GM19099 (cell line): ENCODE data around the gene EPHA6.

Source experiments
- POLR2A ChIP-seq: IDR thresholded peaks from 3 replicates; pipeline ENCODE4 v1.6.1; 2011; ENCODE audit warnings: low read depth; ENCODE audit not compliant: insufficient read length; ENCODE audit errors: extremely low read depth

The EPHA6 gene

DNA sequence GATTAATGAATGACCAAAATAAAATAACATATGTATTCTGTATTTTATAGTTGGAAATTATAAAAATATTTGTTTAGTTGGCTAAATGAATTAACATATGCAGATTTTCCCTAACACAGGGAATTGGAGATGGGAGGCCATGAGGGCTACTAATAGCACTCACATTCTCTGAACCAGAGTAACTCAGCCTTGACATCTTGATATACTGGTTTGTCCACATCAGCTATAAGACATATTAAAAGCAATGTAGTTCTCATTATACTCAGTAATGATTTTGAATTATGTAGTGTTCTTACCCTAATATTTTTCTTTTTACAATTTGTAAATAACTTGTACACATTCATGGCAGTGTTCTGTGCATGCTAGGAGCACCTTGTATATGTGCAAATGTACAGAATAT is 255.9 kb downstream of the EPHA6 start:
- TF ChIP-seq POLR2A, result no peak

DNA sequence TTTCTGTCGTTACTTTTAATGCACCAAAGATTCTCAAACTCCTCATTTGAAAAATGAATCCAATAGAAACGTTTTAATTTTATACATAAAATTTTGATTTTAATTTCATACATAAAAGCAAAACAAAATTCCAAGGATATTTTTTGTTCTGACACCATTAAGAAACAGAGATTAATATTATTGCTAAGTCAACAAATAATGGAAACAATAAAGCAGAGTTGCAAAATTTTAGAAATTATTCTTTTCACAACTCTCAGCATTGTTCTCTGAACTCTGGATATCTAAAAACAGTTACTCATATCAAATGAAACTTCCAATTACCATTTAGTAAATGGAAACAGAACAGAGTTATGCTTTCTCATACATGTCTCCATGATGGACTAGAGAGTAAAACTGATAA is 260.2 kb downstream of the EPHA6 start:
- no peak for TF ChIP-seq POLR2A

DNA sequence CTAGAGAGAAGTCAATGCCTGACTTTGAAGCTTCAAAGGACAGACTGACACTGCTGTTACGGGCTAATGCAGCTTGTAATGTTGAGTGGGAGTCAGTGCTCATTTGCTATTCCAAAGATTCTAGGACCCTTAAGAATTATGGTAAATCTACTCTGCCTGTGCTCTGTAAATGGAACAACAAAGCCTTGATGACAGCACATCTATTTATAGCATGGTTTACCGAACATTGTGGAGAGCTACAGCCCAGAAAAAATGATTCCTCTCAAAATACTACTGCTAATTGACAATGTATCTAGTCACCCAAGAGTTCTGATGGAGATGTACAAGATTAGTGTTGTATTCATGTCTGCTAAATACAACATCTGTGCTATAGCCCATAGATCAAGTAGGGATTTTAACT is 262.3 kb downstream of the EPHA6 start:
- no peak for TF ChIP-seq POLR2A

DNA sequence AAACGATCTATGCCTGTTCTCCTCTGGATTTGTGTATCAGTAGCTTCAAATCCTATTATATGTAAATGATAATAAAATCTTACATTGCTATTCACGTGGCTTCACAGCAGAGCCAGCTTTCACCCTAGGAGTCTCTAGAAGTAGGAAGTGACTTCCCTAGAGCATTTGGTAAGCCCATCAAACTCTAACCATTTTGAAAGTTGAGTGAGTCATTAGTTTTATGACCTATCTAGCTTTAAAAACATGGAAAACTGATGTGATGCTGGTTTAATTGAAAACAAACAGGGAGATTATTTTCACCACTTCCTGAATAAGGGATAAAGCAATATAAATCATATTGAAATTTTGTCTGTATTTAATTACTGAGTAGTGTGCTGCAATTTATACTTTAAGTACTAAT is 275.2 kb downstream of the EPHA6 start:
- no peak for TF ChIP-seq POLR2A

DNA sequence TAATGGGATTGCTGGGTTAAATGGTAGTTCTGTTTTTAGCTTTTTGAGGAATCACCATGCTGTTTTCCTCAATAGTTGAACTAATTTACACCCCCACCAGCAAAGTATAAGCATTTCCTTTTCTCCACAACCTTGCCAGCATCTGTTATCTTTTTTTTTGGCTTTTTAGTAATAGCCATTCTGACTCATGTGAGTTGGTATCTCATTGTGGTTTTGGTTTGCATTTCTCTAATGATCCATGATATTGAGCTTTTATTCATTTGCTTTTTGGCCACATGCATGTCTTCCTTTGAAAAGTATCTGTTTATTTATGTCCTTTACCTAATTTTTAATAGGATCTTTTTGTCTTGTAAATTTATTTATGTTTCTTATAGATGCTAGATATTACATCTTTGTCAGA is 288.2 kb downstream of the EPHA6 start:
- no peak for TF ChIP-seq POLR2A

DNA sequence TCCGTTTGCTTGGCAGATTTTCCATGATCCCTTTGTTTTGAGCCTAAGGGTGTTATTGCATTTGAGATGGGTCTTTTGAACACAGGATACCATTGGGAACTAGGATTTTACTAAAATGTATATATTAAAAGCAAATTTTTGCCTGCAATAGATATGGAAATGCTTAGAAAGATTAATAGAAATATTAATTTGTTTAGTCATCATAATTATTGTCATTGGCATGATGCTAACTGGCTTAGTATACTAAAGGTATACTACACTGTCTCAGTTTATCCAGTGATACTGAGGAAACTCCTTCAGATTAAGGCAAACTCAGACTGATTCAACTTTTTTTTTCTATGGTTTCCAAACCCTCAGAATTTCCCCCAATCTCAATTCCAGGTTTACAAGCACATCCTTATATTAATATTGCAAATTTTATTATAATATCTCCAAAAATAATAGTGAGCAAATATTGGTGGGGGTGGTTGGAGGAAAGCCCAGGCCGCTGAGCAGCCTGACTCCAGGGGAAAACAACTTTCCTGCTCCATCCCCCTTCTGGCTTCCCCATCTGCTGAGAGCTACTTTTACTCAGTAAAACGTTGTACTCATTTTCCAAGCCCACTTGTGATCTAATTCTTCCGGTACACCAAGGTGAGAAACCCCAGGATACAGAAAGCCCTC is 291.7 kb downstream of the EPHA6 start:
- no peak for TF ChIP-seq POLR2A

DNA sequence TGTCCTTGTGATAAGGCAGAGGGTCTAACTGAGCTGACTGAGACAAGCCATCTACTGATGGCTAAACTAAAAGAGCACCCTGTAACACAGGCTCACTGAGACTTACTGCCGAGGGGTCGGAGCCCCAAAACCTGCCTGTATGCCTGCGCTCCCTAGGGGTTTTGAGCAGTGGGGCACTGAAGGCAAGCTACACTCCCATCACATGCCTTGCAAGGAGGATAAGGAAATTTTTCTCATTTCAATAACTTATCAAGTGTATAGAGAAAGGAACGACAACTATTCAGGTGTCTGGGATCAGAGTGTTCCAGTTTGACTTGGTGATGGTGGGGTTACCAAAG is 292.2 kb downstream of the EPHA6 start:
- no peak for TF ChIP-seq POLR2A

DNA sequence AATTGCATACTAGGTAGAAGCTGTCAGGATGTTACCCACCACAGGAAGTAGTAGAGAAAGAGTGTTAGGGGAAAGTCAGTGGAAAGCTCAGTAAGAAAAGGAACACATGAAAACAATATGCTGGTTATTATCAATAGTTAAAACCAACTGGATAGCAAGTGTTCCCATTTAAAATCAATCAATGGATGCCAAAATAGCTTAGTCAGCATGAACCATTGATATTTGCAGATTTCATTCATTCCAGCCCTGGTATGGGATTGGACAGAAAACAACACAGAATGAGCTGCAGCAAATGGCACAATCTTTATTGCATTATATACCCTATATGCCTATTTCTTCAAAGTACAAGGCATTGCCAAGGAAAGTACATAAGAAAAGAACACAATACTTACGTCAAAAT is 293.7 kb downstream of the EPHA6 start:
- TF ChIP-seq POLR2A, result no peak

DNA sequence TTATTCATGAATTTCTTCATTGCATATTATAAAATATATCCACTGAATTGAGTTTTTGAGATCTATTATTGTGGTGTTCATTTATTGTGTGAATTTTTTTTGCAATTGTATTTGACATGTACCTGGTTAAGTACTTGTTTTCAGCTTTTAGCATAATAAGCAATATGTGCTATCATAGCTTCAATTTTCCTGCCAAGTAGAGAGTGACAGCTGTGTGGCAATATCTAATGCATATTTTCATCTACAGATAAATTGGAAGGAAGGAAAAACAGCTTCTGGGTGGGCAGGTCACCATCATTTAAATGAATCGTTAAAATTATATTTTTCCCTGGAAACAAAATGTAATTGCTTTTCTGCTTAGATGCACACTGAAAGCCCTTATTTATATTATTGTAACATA is 296.9 kb downstream of the EPHA6 start:
- no peak for TF ChIP-seq POLR2A

DNA sequence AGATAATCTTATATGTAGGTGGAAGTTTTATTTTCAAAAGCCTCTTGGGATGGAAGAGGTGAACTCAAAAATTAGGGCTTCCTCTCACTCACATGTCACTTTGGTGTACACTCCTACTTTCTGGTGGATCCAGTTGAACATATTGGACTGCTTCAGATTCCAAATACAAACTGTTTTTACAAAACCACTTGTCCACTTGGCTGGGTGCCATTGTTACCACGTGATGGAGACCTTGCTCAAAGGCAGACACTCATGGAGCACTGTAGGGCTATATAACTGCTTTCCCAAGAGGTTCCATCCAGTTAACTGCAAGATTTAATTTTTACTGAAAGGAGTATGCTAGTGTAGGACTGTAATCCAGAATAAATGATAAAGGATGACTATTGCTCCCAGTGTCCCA is 307.0 kb downstream of the EPHA6 start:
- TF ChIP-seq POLR2A, result no peak

DNA sequence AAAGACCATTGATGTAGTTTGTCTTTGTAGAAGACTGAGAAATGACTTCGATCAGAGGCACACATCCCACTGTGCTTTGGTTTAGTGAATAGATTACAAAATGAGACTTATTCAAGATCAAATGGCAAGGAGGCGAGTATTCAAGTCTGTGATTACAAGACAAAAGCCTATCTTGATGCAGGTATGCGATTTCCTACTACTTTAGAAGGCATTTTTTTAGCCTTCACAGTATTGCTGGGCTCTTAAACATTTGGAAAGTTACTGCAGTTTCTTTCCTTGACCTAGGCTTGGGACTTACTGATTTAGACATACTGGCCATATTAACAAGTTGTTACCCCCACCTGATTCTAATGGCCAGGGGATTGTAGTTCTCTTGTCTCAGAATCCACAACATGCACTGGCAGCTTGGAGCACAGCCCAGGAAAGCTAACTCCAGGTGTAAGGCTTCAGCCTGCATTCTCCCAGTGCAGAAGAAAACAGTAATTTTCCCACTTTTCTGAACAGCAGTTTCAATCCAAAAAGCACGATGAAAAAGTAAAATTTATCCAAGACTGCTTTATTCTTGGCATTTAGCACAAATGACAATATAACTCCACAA is 311.6 kb downstream of the EPHA6 start:
- no peak for TF ChIP-seq POLR2A

DNA sequence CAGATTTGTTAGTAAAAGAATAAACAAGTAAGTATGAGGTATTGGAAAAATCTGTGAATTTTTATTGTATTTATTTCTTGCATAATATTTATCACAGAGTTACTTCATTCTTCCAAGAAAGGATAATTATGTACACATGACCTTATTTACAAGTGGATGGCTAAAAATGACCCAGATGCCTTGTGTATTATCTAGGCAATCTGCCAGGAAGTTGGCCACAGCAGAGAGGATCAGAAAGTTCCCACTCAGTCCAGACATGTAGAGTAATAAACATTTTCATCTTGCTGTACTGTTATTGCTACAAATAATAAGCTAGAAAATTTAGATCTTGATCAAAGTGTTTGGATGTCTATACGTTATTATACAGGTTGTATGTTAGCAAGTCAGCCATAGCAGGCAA is 317.1 kb downstream of the EPHA6 start:
- no peak for TF ChIP-seq POLR2A

DNA sequence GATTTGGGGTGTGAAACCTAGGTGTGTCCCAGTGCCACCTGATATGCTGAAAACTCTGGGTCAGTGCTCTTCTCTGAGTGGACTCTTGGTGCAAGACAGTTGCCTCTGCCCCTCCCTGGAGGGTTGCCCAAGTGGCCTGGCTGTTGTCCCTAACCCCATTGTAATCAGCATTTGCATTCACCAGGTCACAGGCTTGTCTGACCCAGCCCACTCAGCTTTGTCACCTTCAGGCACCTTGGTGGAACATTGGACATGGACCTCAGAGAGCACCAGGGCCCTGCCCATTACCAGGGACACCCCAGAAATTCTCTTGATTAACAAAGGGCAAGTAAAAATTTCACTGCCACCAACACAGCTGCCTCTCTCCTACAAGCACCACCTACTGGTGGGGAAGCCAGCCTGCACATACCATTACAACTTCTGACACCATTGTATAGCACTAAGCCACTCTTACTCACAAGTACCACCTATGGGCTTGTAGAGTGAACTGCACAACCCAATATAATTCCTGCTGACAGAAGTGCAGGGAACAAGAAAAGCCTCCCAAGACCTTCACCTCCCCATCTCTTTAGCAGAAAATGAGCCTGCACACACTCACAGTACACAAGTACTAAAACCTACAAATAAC is 324.6 kb downstream of the EPHA6 start:
- TF ChIP-seq POLR2A, result no peak

DNA sequence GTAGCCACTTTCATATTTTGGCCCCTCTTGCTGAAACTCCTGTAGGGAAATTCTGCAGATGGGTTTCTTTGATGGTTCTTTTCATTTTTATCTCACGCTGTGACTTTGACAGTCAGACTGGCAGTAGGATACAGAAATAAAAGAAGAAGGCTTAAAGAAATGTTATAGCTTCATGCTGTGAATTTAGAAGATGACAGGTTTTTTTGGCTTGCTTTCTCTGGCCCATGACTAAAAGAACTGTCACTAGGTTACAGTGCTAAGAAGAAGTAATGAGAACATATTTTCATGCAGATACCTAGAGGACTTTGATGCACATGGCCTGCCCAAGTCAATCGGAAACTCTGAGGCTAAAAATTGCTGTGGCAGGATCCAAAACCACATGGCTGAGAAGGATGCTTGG is 334.5 kb downstream of the EPHA6 start:
- no peak for TF ChIP-seq POLR2A

DNA sequence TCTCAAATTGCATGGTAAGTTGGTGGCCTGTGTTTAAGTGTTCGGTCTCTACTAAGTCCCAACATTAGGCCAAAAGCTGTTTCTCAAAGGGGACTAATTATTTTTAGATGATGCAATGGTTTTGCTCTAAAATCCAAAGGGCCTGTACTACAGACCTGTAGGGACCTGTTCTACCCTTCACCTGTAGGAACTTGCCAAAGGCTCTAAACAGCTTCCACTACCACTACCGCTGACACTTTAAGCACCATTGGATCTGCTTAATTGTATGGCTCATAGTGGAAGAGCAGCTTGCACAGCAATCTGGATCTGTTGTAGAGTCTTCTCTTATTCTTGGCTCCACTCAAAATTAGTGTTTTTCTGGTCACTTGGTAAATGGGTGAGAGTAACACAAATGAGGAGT is 346.8 kb downstream of the EPHA6 start:
- no peak for TF ChIP-seq POLR2A

DNA sequence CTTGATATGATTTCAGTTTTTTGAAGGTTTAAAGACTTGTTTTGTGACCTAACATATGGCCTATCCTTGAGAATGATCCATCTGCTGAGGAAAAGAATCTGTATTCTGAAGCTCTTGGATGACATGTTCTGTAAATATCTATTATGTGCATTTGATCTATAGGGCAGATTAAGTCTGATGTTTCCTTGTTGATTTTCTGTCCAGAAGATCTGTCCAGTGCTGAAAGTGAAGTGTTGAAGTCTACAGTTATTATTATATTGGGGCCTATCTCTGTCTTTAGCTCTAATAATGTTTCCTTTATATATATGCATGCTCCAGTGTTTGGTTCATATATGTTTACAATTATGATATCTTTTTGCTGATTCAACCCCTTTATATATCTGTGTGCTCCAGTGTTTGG is 362.8 kb downstream of the EPHA6 start:
- TF ChIP-seq POLR2A, result no peak

DNA sequence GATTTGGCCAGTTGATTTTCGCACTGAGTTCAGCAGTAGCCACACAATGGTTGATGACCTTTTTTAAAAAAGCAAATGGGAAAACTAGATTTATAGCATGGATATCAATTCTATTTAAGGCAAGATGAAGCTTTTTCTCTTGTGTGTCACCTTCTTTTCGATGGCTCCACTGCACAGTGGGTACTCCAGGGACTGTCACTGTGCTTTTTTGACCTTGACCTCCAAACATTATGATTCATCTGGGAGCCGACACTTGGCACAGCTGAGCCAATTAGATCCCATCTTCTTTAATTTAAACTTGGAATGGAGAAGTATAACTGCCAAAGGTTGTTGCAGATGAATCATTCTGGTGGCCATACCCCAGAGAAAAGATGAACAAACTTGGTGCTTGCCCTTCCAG is 367.3 kb downstream of the EPHA6 start:
- no peak for TF ChIP-seq POLR2A
